HCT116 (cell line): ENCODE measurements around the gene EHD3. TPM values are rescaled to one million over a fixed set of nuclear protein-coding genes. Genes with fewer than 3 reads are reported as not detected.

Experiments used
- ATAC-seq: fragments of 200-7000 bp; cut with Tn5 transposase; 2 replicates; pipeline ENCODE4 v1.9.1; 2020; ENCODE audit warnings: mild to moderate bottlenecking, moderate library complexity
- BruUV-seq: library from RNA; stranded (reverse); fragments of 400-500 nt; replicated peaks from 2 replicates; lab custom pipeline; 2021; lab: Mats Ljungman, UMichigan
- CTCF ChIA-PET: fragments of 300-600 bp; sonication (Branson Sonifier 250); formaldehyde crosslinking; loops from one replicate; lab custom pipeline; 2021; ENCODE audit warnings: antibody characterized with exemption; lab: Charles Lee
- POLR2A ChIA-PET: fragments of 300-600, 350-600 bp; sonication (Branson Sonifier 250); formaldehyde crosslinking; loops from one replicate; lab custom pipeline; 2021; ENCODE audit warnings: antibody characterized with exemption; lab: Charles Lee
- RAD21 ChIA-PET, 2 experiments: fragments of 300-600 bp; sonication (Branson Sonifier 250); formaldehyde crosslinking; loops; one replicate each; lab custom pipeline; 2023; ENCODE audit warnings: low total read pairs in 2 of 2; ENCODE audit not compliant: uncharacterized antibody in 2 of 2, unreplicated experiment in 2 of 2, low non-redundant PET in 1 of 2; lab: Charles Lee
- DNase-seq: peaks from one replicate; pipeline ENCODE4 v3.0.0-alpha.2; 2010; ENCODE audit warnings: low read depth, low spot score
- H2AFZ ChIP-seq: fragments of 200-600 bp; shearing (Covaris generic), sonication (generic); 2 replicates; pipeline ENCODE4 v1.6.1; 2017; ENCODE audit warnings: low read depth, mixed run types, mixed read lengths, antibody characterized with exemption, low read length; ENCODE audit not compliant: poor library complexity, severe bottlenecking
- H3K27ac ChIP-seq: 2 replicates; pipeline ENCODE4 v1.5.1; 2012; ENCODE audit warnings: low read depth, low read length
- H3K27me3 ChIP-seq: fragments of 200-600 bp; sonication (generic); 2 replicates; pipeline ENCODE4 v1.6.1; 2016; ENCODE audit warnings: mixed run types, low read length, mixed read lengths; ENCODE audit not compliant: insufficient read depth
- H3K36me3 ChIP-seq, 2 experiments: fragments of 200-500 bp in 1 of 2; fragments of 200-600 bp in 1 of 2; sonication (Bioruptor generic) in 1 of 2; sonication (generic) in 1 of 2; 2 replicates each; pipeline versions ENCODE4 v1.5.1 to v1.6.1; 2014 to 2016; ENCODE audit warnings: low read length in 2 of 2, inconsistent platforms in 1 of 2, mixed read lengths in 1 of 2, mixed run types in 1 of 2; ENCODE audit not compliant: insufficient read depth in 2 of 2, control insufficient read depth in 1 of 2
- H3K4me1 ChIP-seq, 2 experiments: fragments of 200-600 bp in 1 of 2; sonication (generic) in 1 of 2; 2 replicates each; pipeline versions ENCODE4 v1.5.1 to v1.6.1; 2012 to 2017; ENCODE audit warnings: low read length in 2 of 2, inconsistent platforms in 1 of 2, mild to moderate bottlenecking in 1 of 2, mixed read lengths in 1 of 2, mixed run types in 1 of 2, moderate library complexity in 1 of 2; ENCODE audit not compliant: insufficient read depth in 2 of 2, control insufficient read depth in 1 of 2
- H3K4me2 ChIP-seq: fragments of 200-600 bp; sonication (generic); 2 replicates; pipeline ENCODE4 v1.6.1; 2017; ENCODE audit warnings: mixed run types, low read length, mixed read lengths
- H3K4me3 ChIP-seq, 2 experiments: fragments of 200-600 bp in 1 of 2; sonication (generic) in 1 of 2; replicated peaks in 1 of 2; 2 replicates each; pipeline ENCODE4 v1.5.1; 2011 to 2016; ENCODE audit warnings: low read length in 2 of 2, control low read depth in 1 of 2, low read depth in 1 of 2, mild to moderate bottlenecking in 1 of 2, mixed read lengths in 1 of 2, mixed run types in 1 of 2
- H3K79me2 ChIP-seq: fragments of 200-600 bp; sonication (generic); 2 replicates; pipeline ENCODE4 v1.6.1; 2017; ENCODE audit warnings: mild to moderate bottlenecking, mixed run types, low read length, moderate library complexity, mixed read lengths; ENCODE audit not compliant: insufficient read depth
- H3K9ac ChIP-seq: fragments of 200-600 bp; sonication (generic); 2 replicates; pipeline ENCODE4 v1.6.1; 2016; ENCODE audit warnings: low read length, mixed read lengths
- H3K9me2 ChIP-seq: fragments of 200-600 bp; sonication (generic), shearing (Covaris generic); 2 replicates; pipeline ENCODE4 v1.6.1; 2017; ENCODE audit warnings: mixed run types, mild to moderate bottlenecking, moderate library complexity; ENCODE audit not compliant: insufficient read depth
- H3K9me3 ChIP-seq, 2 experiments: fragments of 200-500 bp in 1 of 2; fragments of 200-600 bp in 1 of 2; sonication (Bioruptor generic) in 1 of 2; sonication (generic) in 1 of 2; 2 replicates each; pipeline ENCODE4 v1.6.1; 2014 to 2017; ENCODE audit warnings: low read length in 2 of 2, mixed read lengths in 2 of 2, inconsistent platforms in 1 of 2, low read depth in 1 of 2, mild to moderate bottlenecking in 1 of 2, mixed run types in 1 of 2, moderate library complexity in 1 of 2; ENCODE audit not compliant: control insufficient read depth in 1 of 2, insufficient read depth in 1 of 2
- H4K20me1 ChIP-seq: fragments of 200-600 bp; sonication (generic), shearing (Covaris generic); 2 replicates; pipeline ENCODE4 v1.6.1; 2017; ENCODE audit warnings: mixed run types, mild to moderate bottlenecking, moderate library complexity; ENCODE audit not compliant: insufficient read depth
- RAD21 ChIP-seq: IDR thresholded peaks from 2 replicates; pipeline ENCODE4 v1.6.1; 2012; ENCODE audit warnings: low read depth, mild to moderate bottlenecking
- SIN3A ChIP-seq: IDR thresholded peaks from 2 replicates; pipeline ENCODE4 v1.6.1; 2012; ENCODE audit warnings: low read depth
- TCF7L2 ChIP-seq: IDR thresholded peaks from 2 replicates; pipeline ENCODE4 v1.7.0; 2011; ENCODE audit warnings: borderline replicate concordance, inconsistent platforms; ENCODE audit not compliant: insufficient read depth, insufficient read length; ENCODE audit errors: extremely low read depth
- ZFX ChIP-seq: fragments of 450-650 bp; IDR thresholded peaks from 2 replicates; pipeline ENCODE4 v1.6.1; 2017
- intact Hi-C: fragments of 100-400 bp; cut with micrococcal nuclease; formaldehyde crosslinking; loops from 2 replicates; pipeline ENCODE4 v1.10.0; 2022
- total RNA-seq: library from RNA; stranded (reverse); gene quantifications from one replicate; pipeline ENCODE4 v1.2.1, GENCODE V29; 2021; ENCODE audit not compliant: unreplicated experiment

Gene EHD3
- total RNA-seq, 1 experiment from 2014 or later = not detected

DNA sequence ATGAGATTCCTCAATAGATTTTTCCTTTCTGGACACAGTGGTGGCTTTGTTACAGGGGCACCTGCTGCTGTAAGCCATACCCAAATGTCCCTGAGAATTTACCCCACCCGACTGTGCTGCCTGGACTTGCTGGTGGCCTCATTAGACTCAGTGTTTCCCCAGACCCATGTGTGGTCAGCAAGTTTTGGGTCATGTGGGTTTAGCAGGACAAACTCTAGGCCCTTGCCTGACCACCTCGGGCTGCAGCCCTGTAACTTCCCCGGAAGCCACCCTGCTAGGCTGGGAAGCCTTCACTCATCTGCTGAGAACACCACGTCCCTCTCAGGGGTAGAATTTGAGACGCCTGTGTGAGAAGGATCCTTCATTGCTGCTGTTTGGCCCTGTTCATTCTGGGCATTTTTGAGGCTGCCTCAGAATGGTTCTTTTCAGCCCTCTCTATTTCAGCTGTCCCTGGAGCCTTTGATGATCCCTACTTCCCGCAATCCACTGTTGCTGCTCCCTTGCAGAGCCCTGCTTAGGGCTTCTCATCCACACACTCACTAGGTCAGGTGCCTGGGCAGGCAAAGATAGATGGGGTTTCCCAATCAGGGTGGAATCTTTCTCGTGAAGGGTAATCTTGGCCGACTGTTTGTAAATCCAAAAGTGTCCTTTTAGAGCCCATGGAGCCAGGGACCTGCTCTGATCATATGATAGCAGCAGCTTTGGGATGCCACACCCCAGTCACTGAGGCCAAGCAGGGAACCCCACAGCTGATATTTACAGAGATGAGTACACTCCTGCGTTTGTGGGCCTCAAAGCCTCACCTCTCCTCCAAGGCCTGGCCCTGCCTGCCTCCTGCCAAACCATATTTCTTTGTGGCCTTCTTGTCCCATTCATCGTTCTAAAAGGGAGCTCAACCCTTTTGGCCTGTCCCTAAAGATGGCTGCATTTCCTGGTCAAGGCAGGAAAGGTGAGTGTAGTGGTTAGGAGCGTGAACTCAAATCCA is 6.7 kb downstream of the EHD3 start:
- no peak overlapping the region for H3K27ac ChIP-seq
- POLR2A ChIA-PET = no interaction called here
- no peaks in the 10 kb centered on the region for H3K4me1 ChIP-seq
- H2AFZ ChIP-seq = no peak overlapping the region
- no TSS peak for BruUV-seq
- intact Hi-C loops = no loop called here
- H3K9me2 ChIP-seq = no peaks in the 10 kb centered on the region
- no peaks in the 10 kb centered on the region for H3K79me2 ChIP-seq
- H3K4me2 ChIP-seq = no peak overlapping the region
- no peaks in the 10 kb centered on the region for H3K9me3 ChIP-seq
- no peak overlapping the region for H3K9ac ChIP-seq
- no peak for TF ChIP-seq RAD21
- ATAC-seq = no peak
- no peaks in the 10 kb centered on the region for H3K27me3 ChIP-seq
- H3K4me3 ChIP-seq = no peak overlapping the region
- CTCF ChIA-PET = no interaction called here
- RAD21 ChIA-PET = no interaction called here
- no peaks in the 10 kb centered on the region for H4K20me1 ChIP-seq
- no peaks in the 10 kb centered on the region for H3K36me3 ChIP-seq
- DNase-seq = no peak

DNA sequence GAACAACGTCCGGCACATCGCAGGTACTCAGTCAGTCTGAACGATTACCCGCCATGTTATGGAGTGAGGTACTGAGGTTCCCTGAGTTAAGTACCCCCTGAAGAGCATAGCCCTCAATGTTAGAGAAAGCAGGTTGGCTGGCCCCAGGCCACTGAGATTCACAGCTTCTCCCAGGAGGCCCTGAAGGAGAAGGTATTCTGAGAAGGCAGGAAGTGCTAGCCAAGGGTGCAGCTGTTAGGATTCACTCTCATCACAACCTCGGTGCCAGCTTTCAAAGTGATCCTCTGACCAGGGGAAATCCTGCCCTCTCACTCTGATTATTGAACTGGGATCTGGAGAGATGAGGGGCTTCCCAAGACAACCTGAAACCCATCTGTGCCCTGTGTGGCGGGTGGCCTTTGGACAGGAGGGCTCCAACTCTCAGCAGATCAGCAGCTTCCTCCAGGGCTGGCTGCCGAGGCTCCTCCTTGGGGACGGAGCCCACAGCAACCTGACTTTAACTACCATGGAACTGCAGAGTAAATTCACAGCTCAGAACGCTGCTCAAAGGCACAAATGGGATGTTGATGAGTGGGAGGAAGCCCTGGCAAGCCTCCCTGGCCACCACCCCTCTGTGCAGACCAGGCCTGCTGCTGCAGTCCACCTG is 7.8 kb downstream of the EHD3 start:
- Histone ChIP-seq H3K27ac (no peak overlapping the region), H4K20me1 (no peaks in the 10 kb centered on the region), H3K9me3 (no peaks in the 10 kb centered on the region), H3K9ac (no peak overlapping the region), H3K4me1 (no peaks in the 10 kb centered on the region), H3K4me3 (no peak overlapping the region)
- POLR2A ChIA-PET = no interaction called here
- intact Hi-C loops = no loop called here
- no peak for ATAC-seq
- TF ChIP-seq SIN3A (no peak), ZFX (no peak), TCF7L2 (no peak)
- TF ChIP-seq, all 23 proteins: peak for 0
- CTCF ChIA-PET = no interaction called here
- Histone ChIP-seq H3K4me2 (no peak overlapping the region), H3K9me2 (no peaks in the 10 kb centered on the region), H3K36me3 (no peaks in the 10 kb centered on the region), H3K27me3 (no peaks in the 10 kb centered on the region), H3K79me2 (no peaks in the 10 kb centered on the region), H2AFZ (no peak overlapping the region)
- RAD21 ChIA-PET = no interaction called here
- no TSS peak for BruUV-seq
- no peak for DNase-seq
